ENCODE results near the gene THADA.
A peak's percentile ranks its signal among the peaks of the same experiment; 100 is the strongest.

Gene THADA

DNA sequence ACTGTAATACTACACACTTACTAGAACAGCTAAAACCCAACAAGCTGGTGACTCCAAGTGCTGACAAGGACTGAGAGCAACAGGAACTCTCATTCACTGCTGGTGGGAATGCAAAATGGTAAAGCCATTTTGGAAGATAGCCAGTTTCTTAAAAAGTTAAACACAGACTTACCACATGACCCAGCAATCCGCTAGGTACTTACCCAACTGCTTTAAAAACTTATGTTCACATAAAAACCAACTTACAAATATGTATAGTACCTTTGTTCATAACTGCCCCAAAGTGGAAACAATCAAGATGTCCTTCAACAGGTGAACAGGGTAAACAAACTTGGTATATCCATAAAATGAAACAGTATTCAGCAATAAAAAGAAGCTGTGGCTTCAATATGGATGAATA lies 216.3 kb downstream of the THADA start:
- TF ChIP-seq, protein P1, sequence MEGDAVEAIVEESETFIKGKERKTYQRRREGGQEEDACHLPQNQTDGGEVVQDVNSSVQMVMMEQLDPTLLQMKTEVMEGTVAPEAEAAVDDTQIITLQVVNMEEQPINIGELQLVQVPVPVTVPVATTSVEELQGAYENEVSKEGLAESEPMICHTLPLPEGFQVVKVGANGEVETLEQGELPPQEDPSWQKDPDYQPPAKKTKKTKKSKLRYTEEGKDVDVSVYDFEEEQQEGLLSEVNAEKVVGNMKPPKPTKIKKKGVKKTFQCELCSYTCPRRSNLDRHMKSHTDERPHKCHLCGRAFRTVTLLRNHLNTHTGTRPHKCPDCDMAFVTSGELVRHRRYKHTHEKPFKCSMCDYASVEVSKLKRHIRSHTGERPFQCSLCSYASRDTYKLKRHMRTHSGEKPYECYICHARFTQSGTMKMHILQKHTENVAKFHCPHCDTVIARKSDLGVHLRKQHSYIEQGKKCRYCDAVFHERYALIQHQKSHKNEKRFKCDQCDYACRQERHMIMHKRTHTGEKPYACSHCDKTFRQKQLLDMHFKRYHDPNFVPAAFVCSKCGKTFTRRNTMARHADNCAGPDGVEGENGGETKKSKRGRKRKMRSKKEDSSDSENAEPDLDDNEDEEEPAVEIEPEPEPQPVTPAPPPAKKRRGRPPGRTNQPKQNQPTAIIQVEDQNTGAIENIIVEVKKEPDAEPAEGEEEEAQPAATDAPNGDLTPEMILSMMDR (conservative IDR thresholded peaks at IDR 0.05; ENCODE audit: low read length): no peak
- no peak for DNase-seq (ENCODE audit: low read depth)
- H3K4me3 ChIP-seq (ENCODE audit: low read length): no peak overlapping the region

DNA sequence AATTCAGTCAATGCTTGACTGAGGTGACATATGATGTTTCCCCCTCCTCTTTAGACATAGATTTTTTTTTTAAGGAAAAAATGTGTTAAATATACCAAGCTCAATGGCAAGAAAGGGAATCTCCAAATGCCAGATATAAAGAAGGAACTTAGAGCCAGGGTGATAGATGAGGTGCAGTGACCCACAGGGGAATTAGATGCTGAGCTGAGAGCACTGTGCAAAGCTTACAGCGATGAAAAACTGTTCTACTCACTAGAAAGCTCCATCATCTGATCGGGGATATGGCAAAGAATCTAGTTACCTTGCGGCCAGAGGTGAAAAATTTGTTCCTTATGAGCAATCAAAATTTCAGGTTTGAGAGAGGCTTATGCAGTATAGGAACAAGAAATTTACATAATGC lies 218.5 kb downstream of the THADA start:
- DNase-seq (ENCODE audit: low read depth): no peak
- TF ChIP-seq, protein P1 (conservative IDR thresholded peaks at IDR 0.05; ENCODE audit: low read length): no peak
- no peak overlapping the region for H3K4me3 ChIP-seq (ENCODE audit: low read length)

DNA sequence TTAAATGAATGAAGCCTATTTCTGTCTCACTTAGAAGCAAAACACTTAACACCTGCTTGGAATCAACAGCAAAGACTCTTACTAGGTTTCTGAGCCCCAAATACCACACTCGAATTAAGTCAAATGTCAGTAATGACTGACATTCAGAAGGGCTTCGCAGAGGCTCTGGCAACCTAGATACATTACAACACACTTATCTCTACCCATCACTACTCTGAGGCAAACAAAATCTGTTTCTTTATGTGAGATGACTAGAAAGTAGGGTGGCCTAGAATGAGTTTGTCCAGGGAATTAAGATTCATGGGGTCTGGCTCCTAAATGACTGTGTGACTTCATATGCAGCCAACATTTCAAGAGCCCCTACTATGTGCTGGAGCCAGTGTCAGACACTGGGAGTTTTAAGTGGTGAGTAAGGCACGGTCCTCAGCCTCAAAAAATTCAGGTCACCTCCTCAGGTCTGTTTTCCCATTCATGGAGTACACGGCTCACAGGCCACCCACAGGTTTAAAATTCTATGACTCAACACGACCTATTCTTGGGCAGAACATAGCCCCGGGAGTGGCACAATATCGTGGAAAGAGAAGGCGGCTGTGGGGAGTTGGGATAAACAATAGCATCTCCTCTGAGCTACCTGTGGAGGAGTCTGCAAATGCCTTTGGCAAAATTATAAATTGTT lies 219.2 kb downstream of the THADA start:
- no peak for DNase-seq (ENCODE audit: low read depth)
- H3K4me3 ChIP-seq (ENCODE audit: low read length): no peak overlapping the region
- TF ChIP-seq, protein P1 (conservative IDR thresholded peaks at IDR 0.05; ENCODE audit: low read length): no peak

DNA sequence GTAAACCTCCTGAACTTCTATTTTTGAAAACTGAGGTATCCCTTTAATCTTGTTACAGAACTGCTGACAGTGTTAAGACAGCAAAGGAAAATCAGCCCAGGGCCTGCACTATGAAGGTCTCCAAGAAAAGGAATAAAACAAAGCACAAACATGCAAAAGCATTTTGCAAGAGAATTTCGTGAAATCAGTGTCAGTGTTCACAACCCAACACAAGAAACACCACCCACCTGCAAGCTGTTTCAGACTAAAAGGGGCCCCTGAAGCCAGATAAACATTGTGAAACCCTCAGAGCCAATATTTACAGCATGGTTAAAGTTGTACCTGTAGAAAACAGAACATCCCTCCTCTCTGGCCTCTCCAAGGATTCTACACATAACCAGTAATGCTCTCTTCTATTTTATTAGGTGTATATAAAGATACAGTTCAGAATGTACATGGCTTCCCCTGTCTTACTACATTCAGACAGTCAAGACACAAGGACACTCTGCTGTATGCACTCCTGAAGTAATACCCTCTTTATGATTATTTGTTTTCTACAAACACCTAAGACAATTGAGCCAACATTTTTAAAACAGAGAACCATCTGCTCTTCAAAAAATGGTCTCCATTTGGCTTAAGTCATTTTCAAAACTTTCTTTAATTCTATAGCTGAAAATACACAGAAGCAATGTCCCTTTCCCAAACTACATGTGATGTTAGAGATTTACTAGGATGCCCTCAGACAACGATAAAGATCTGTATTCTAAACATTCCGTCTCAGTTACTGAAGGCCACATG lies 219.9 kb downstream of the THADA start:
- DNase-seq (ENCODE audit: low read depth): no peak
- H3K4me3 ChIP-seq (ENCODE audit: low read length): no peak overlapping the region
- TF ChIP-seq, protein P1 (conservative IDR thresholded peaks at IDR 0.05; ENCODE audit: low read length): no peak

DNA sequence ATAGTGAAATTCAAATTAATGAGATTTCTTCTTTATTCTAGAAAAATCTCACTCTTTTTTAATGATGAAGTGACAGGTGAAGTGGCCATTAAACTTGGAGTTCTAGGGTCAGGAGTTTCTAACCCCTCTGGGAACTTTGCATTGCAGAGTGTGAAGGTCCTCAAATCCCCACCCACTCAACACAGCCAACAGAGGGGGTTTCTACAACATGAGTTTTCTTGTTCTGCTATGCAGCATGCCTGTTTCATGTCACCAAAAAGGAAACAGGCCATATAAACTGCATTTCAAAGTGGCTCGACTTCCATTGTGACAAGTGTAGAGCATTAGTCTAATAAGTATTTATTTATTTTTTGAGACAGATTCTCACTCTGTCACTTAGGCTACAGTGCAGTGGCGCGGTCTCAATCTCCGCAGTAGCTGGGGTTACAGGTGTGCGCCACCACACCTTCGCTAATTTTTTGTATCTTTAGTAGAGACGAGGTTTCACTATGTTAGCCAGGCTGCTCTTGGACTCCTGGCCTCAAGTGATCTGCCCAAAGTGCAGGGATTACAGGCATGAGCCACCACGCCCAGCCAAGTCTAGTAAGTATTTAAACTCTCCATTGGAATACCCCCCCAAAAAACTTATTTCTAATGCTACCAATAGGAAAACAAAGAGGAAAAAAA lies 223.3 kb downstream of the THADA start:
- DNase-seq (ENCODE audit: low read depth): no peak
- TF ChIP-seq, protein P1 (conservative IDR thresholded peaks at IDR 0.05; ENCODE audit: low read length): no peak
- H3K4me3 ChIP-seq (ENCODE audit: low read length): no peak overlapping the region

DNA sequence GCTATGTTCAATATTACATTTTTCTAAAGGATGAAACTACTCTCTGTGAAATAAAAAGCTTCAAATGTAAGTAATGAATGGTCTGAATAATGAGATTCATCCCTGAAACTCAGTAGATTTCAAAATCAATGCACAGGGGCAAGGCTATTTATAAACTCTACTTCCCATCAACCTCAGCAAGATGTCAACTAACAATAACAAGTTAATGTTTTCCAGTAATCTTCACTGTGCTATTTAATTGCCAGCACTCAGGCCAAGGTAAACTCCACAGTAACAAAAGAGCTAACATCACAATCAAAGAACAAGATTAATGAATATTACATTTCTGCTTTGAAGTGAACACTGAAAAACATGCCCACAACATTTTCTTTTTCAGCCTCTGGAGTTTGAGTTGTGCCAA lies 225.1 kb downstream of the THADA start:
- TF ChIP-seq, protein P1 (conservative IDR thresholded peaks at IDR 0.05; ENCODE audit: low read length): no peak
- H3K4me3 ChIP-seq (ENCODE audit: low read length): no peak overlapping the region
- DNase-seq (ENCODE audit: low read depth): peak; percentile 21

All from AG10803 (cell line).